Stimulated activated memory B cell treated with anti-CD40 and anti-IgM and Interleukin-4, amounts not matched to agents 10 μg/mL and 1 μg/mL and 100 μg/mL, for 72 hours (primary cell): ENCODE data around the gene RABEPK.
"Not testable (repeated sequence)": the region's sequence is repeated elsewhere in the genome, so short reads cannot be mapped to it uniquely, and the experiment has no call there.

Source experiments
- ATAC-seq: fragments of 150-1000 bp; cut with Tn5 transposase; 2 replicates; pipeline ENCODE4 v1.10.0; 2021
- H3K27ac Mint-ChIP-seq: one replicate; pipeline ENCODE4 v1.8.0; 2022; ENCODE audit warnings: mild to moderate bottlenecking, mixed read lengths
- H3K27me3 Mint-ChIP-seq: one replicate; pipeline ENCODE4 v1.8.0; 2022; ENCODE audit warnings: mixed read lengths
- H3K36me3 Mint-ChIP-seq: one replicate; pipeline ENCODE4 v1.8.0; 2022; ENCODE audit warnings: mixed read lengths
- H3K4me1 Mint-ChIP-seq: one replicate; pipeline ENCODE4 v1.8.0; 2022; ENCODE audit warnings: mixed read lengths
- H3K4me3 Mint-ChIP-seq: one replicate; pipeline ENCODE4 v1.8.0; 2022; ENCODE audit warnings: mild to moderate bottlenecking, moderate library complexity, mixed read lengths
- H3K9me3 Mint-ChIP-seq: one replicate; pipeline ENCODE4 v1.8.0; 2022; ENCODE audit warnings: mixed read lengths

RABEPK gene, protein sequence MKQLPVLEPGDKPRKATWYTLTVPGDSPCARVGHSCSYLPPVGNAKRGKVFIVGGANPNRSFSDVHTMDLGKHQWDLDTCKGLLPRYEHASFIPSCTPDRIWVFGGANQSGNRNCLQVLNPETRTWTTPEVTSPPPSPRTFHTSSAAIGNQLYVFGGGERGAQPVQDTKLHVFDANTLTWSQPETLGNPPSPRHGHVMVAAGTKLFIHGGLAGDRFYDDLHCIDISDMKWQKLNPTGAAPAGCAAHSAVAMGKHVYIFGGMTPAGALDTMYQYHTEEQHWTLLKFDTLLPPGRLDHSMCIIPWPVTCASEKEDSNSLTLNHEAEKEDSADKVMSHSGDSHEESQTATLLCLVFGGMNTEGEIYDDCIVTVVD

DNA sequence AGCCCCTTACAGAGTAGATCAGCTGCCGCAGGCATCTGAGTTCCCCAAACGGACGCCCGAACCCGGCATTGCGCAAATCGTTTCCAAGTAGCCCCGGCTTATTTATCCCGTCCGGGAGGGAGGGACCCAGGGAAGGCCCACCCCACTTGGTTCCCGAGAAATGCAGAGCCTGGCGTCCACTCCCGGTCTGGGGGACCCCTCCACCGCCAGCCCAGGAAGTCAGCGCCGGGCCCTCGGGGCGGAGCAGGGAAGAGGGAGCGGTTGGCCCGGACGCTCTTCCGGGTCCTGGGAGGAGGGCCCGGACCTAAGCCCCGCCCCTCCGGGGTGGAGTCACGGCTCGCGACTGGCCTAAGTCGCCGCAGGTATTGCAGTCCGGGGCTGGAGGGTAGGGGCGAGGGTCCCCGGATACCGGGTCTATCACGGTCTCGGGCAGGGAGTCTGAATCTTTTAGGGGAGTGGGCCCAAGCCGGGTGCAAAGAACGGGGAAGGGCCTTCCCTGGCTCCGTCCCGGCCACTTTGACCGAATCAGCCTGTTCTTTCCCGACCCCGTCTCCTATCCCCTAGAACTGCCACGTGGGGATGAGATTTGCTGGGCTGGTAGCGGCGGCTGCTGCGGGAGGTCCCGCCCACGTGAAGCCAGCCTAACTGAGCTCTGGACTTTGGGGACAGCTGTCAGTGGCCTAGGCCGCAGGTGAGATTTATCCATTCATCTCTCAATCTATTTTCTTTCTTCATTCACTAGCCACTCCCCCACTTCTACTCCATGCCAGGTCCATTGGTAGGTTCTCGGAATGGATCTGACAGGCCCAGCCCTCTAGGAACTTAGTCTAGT lies at the start of gene RABEPK:
Gene RABEPK (plus strand): TSS at position 327 of the 832 bp plus-strand sequence. CDS start 2,472 bp downstream, outside the sequence.
- Mint-ChIP-seq H3K4me3 (peak within 1 kb of the TSS; percentile 86), H3K9me3 (no peaks in the 10 kb centered on the region), H3K27me3 (no peaks in the 10 kb centered on the region), H3K27ac (peak within 1 kb of the TSS; percentile 91), H3K36me3 (peaks cover 11% of the 10 kb centered on the region), H3K4me1 (peaks cover 17% of the 10 kb centered on the region)
- ATAC-seq = peak; percentile 100

DNA sequence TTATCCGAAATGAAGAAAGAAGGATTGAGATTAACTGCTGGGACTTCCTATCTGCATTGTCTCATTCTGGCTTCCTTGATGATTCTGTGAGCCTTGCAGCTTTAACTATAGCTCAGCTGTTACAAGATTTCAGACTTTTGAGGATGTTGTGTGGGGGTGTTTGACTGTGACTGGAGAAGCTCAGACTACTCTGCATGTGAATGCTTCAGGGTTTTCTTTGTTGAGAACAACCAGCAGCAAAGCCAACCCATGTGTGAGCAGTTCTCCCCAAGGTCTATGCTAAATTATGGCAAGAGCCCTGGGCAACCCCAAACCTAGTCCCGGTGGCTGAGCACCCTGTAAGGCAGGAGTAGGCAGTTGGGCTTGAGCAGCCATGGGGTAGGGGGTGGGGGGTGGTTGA lies 48.6 kb upstream of the RABEPK start:
- Mint-ChIP-seq H3K9me3 (no peaks in the 10 kb centered on the region), H3K4me1 (no peaks in the 10 kb centered on the region), H3K27ac (no peak overlapping the region), H3K27me3 (no peaks in the 10 kb centered on the region), H3K36me3 (peaks cover 39% of the 10 kb centered on the region), H3K4me3 (no peak overlapping the region)
- ATAC-seq = no peak

DNA sequence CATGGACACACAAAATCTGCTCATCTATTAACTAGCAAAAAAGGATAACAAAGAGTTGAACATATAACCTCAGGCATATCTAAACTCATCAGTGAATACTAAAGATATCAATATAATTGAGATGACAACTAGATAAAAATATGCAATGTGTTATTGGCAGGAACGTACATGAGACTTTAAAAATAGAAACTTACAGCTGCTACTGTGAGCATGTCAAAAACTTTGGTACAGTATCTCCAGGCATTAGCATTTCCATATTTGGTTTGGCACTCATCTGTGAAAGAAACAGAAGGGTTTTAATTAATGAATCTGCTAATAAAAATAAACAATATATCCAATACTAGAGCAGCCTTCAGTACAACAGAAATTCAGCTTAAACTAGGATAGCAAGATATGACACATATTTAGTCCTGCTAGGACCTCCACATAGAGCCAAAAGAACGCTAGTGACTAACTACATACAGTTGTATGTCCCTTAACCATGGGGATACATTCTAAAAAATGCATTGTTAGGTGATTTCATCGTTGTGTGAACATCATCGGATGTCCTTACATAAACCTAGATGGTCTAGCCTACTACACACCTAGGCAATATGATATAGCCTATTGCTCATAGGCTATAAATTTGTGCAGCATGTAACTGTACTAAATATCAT lies 46.5 kb upstream of the RABEPK start:
- Mint-ChIP-seq H3K4me3 (no peak overlapping the region), H3K4me1 (no peaks in the 10 kb centered on the region), H3K27me3 (no peaks in the 10 kb centered on the region), H3K27ac (no peak overlapping the region), H3K36me3 (peaks cover 45% of the 10 kb centered on the region), H3K9me3 (no peaks in the 10 kb centered on the region)
- ATAC-seq = no peak

DNA sequence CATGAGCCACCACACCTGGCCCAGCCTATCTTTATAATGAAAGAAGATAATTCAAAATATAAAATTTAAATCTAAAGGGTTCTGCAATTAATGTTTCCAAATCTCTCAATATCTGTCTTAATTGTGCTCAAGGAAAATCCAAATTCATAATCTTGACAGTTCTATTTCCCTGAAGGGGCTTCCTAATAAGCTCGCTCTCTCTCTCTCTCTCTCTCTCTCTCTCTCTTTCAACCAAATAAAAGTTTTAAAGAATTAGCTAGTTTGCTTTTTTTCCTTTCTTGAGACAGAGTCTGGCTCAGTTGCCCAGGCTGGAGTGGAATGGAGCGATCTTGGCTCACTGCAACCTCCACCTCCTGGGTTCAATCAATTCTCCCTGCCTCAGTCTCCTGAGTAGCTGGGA lies 43.8 kb upstream of the RABEPK start:
- Mint-ChIP-seq H3K9me3 (no peaks in the 10 kb centered on the region), H3K4me1 (no peaks in the 10 kb centered on the region), H3K27ac (no peak overlapping the region), H3K4me3 (no peak overlapping the region), H3K36me3 (peaks cover 44% of the 10 kb centered on the region), H3K27me3 (no peaks in the 10 kb centered on the region)
- ATAC-seq = no peak

DNA sequence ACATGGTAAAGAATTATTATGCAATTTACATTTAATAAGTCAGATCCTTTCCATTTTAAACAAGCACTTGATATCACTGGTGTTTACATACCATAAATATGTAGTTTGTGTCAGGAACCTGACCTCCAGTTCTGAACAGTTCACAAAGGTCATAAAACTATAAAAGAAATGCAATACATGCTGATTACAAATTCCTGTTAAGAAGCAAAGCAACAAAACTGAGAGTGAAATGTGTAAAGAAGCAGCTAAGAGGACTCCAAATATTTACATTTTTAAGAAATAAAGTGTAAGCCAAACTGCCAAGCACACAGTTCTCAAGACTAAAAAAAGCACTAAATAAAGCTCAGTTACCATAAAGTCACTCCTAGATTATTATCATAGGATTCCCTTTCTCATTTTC lies 39.6 kb upstream of the RABEPK start:
- Mint-ChIP-seq H3K36me3 (peaks cover 28% of the 10 kb centered on the region), H3K9me3 (no peaks in the 10 kb centered on the region), H3K4me3 (no peak overlapping the region), H3K27me3 (no peaks in the 10 kb centered on the region), H3K4me1 (no peaks in the 10 kb centered on the region), H3K27ac (no peak overlapping the region)
- no peak for ATAC-seq

DNA sequence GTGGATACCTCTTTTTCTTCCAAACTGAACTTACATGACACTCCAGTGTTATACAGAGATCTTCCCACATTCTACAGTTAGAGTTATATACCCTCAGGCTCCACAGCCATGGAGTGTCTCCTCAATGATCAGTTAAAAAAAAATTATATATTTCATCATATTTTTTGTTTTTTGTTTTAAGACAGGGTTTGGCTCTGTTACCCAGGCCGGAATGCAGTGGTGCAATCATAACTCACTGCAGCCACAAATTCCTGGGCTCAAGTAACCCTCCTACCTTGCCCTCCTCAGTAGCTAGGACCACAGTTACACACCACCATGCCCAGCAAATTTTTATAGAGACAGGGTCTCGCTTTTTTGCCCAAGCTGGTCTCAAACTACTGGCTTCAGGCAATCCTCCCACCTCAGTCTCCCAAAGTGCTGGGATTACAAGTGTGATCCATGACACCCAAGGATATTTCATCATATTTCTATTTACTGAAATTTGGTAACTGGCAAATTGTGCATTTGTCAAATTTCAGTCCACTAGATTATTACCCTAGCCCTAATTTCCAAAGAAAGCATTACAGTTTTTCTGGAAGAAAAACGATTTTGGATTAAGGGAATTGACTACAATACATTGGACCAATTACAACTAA lies 38.9 kb upstream of the RABEPK start:
- no peak for ATAC-seq
- Mint-ChIP-seq H3K27me3 (no peaks in the 10 kb centered on the region), H3K36me3 (peaks cover 27% of the 10 kb centered on the region), H3K27ac (no peak overlapping the region), H3K4me1 (no peaks in the 10 kb centered on the region), H3K9me3 (no peaks in the 10 kb centered on the region), H3K4me3 (no peak overlapping the region)

DNA sequence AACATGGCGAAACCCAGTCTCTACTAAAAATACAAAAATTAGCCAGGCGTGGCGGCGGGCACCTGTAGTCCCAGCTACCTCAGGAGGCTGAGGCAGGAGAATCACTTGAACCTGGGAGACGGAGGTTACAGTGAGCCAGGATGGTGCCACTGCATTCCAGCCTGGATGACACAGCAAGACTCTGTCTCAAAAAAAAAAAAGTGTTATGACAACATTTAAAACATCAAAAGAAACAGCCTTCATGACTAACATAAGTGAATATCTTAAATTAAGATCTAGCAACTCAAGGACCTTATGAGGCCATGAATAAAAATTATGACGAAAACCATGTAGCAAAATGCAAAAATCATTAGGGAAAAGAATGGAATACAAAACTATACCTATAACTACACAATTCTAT lies 37.5 kb upstream of the RABEPK start:
- H3K4me1 Mint-ChIP-seq, H3K27me3 Mint-ChIP-seq, ATAC-seq, H3K4me3 Mint-ChIP-seq, H3K27ac Mint-ChIP-seq, H3K9me3 Mint-ChIP-seq: not testable (repeated sequence)
- H3K36me3 Mint-ChIP-seq = peaks cover 20% of the 10 kb centered on the region

DNA sequence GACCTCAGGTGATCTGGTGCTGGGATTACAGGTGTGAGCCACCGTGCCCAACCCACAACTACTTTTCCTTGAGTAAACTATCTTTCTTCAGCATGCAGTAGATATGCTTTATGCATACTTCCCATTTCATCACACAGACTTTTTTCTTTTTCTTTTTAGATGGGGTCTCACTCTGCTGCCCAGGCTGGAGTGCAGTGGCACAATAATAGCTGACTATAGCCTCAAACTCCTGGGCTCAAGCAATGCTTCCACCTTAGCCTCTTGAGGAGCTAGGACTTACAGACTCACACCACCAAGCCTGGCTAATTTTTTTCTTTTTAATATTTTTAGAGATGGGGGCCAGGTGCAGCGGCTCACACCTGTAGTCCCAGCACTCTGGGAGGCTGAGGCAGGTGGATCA lies 33.6 kb upstream of the RABEPK start:
- no peak for ATAC-seq
- peaks cover 25% of the 10 kb centered on the region for H3K36me3 Mint-ChIP-seq
- H3K9me3 Mint-ChIP-seq = no peaks in the 10 kb centered on the region
- no peak overlapping the region for H3K4me3 Mint-ChIP-seq
- no peaks in the 10 kb centered on the region for H3K4me1 Mint-ChIP-seq
- no peak overlapping the region for H3K27ac Mint-ChIP-seq
- no peaks in the 10 kb centered on the region for H3K27me3 Mint-ChIP-seq

DNA sequence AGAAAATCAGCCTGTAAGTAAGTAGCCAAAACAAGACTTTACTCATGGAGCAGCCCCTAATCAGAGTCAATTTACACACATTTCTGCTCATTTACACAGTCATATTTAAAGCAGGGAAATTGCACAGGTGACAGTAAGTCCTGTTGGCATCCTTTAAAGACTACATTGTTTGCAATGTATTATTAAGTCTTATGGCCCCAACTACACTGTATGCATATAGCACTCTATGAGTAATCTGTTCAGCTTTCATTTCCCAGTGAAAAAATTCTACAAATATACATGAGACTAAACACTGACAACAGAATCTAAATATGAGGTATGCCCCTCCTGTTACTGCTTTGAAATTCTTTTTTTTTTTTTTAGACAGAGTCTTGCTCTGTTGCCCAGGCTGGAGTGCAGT lies 30.4 kb upstream of the RABEPK start:
- no peaks in the 10 kb centered on the region for H3K9me3 Mint-ChIP-seq
- no peak for ATAC-seq
- H3K27me3 Mint-ChIP-seq = no peaks in the 10 kb centered on the region
- H3K27ac Mint-ChIP-seq = no peak overlapping the region
- no peak overlapping the region for H3K4me3 Mint-ChIP-seq
- H3K4me1 Mint-ChIP-seq = peaks cover 23% of the 10 kb centered on the region
- peaks cover 28% of the 10 kb centered on the region for H3K36me3 Mint-ChIP-seq

DNA sequence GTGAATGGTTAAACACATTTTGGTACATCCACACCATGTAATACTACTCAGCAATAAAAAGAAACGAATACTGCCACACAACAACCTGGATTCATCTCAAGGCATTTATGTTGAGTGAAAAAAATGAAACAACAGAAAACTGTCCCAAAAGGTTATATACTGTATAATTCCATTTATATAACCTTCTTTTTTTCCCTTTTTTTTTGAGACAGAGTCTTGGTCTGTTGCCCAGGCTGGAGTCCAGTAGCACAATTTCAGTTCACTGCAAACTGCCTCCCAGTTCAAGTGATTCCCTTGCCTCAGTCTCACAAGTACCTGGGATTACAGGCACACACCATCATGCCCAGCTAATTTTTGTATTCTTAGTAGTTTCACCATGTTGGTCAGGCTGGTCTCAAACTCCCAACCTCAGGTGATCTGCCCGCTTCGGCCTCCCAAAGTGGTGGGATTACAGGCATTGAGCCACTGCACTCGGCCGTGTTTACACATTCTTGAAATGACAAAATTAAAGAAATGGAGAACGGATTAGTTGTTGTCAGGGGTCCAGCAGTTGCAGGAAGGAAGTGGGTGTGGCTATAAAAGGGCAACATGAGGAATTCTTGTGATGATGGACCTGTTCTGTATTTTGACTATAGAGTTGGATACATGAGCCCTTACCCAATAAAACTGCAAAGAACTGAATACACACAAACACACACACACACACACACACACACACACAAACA lies 28.1 kb upstream of the RABEPK start:
- Mint-ChIP-seq H3K4me3 (no peak overlapping the region), H3K27me3 (no peaks in the 10 kb centered on the region), H3K9me3 (no peaks in the 10 kb centered on the region), H3K27ac (no peak overlapping the region), H3K36me3 (peaks cover 33% of the 10 kb centered on the region), H3K4me1 (peaks cover 37% of the 10 kb centered on the region)
- no peak for ATAC-seq

DNA sequence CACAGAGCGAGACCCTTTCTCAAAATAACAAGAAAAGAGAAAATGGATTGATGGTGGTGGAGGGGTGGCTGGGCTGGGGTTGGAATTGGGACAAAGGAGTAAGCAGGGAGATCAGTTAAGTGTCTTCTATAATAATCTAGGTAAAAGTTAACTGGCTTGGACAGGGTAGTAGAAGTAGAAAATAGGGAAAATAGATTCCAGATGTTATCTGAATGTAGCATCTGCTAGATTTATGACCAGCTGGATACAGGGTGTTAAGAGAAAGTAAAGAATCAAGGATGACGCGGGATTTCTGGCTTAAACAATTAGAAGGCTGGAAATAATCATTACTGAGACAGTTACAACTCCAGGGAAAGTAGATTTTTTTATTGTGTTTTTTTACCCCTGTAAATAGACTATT lies 23.7 kb upstream of the RABEPK start:
- ATAC-seq = no peak
- Mint-ChIP-seq H3K27me3 (no peaks in the 10 kb centered on the region), H3K4me3 (no peak overlapping the region), H3K4me1 (peaks cover 62% of the 10 kb centered on the region), H3K27ac (no peak overlapping the region), H3K9me3 (no peaks in the 10 kb centered on the region), H3K36me3 (peaks cover 22% of the 10 kb centered on the region)

DNA sequence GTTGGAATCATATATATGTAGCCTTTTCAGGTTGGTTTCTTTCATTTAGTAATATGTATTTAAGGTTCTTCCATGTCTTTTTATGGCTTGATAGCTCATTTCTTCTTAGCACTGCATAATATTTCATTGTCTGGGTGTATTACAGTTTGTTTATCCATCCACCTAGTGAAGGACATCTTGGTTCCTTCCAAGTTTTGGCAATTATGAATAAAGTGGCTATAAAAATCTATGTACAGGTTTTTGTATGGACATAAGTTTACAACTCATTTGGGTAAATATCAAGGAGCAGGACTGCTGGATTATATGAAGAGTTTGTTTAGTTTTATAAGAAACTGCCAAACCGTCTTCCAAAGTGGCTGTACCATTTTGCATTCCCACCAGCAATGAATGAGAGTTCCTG lies 22.5 kb upstream of the RABEPK start:
- no peaks in the 10 kb centered on the region for H3K9me3 Mint-ChIP-seq
- H3K36me3 Mint-ChIP-seq = peaks cover 31% of the 10 kb centered on the region
- no peak for ATAC-seq
- H3K4me3 Mint-ChIP-seq = no peak overlapping the region
- H3K4me1 Mint-ChIP-seq = peaks cover 62% of the 10 kb centered on the region
- no peaks in the 10 kb centered on the region for H3K27me3 Mint-ChIP-seq
- no peak overlapping the region for H3K27ac Mint-ChIP-seq

DNA sequence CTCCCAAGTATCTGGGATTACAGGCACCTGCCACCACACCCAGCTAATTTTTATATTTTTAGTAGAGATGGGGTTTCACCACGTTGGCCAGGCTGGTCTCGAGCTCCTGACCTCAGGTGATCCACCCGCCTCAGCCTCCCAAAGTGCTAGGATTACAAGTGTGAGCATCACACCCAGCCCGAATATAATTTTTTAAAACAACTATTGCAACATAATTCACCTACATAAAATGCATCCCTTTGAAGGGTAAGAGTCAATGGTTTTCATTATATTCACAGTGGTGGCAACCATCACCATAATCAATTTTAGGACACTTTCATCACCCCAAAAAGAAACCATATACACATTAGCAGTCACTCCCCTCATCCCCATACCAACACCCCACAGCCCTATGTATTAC lies 20.6 kb upstream of the RABEPK start:
- not testable (repeated sequence) for H3K4me3 Mint-ChIP-seq, H3K27ac Mint-ChIP-seq, ATAC-seq, H3K9me3 Mint-ChIP-seq, H3K27me3 Mint-ChIP-seq
- Mint-ChIP-seq H3K36me3 (peaks cover 39% of the 10 kb centered on the region), H3K4me1 (peaks cover 64% of the 10 kb centered on the region)

DNA sequence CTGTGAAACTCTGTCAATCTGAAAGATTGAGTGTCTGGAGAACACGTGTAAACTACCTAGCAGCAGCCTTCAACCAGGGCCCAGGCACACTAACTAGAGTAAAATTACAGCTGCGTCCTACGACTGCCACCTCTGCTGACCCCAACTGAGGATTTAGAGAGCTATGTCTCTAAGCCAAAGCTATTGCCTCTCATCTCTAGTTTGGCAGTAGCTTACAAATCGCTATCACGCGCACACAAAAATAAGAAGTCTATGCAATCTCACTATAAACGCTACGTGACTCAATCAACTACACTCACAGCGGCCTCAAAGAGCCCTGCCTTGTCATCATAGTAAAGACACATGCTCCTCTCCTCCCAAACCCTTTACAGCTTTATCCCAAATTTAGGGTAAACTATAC lies 19.5 kb upstream of the RABEPK start:
- H3K27ac Mint-ChIP-seq = no peak overlapping the region

More for the DNA sequence above, 19.5 kb upstream of the RABEPK start:
- peaks cover 39% of the 10 kb centered on the region for H3K36me3 Mint-ChIP-seq
- peaks cover 70% of the 10 kb centered on the region for H3K4me1 Mint-ChIP-seq
- H3K9me3 Mint-ChIP-seq = no peaks in the 10 kb centered on the region
- no peak for ATAC-seq
- H3K27me3 Mint-ChIP-seq = no peaks in the 10 kb centered on the region
- H3K4me3 Mint-ChIP-seq = no peak overlapping the region
